GM12878 (cell line): ENCODE data around the gene BAZ2A. TPM values are rescaled to one million over a fixed set of nuclear protein-coding genes. Genes with fewer than 3 reads are reported as not detected.

Source experiments
- BMI1 ChIP-seq: fragments of 450-650 bp; IDR thresholded peaks from 2 replicates; pipeline ENCODE4 v1.6.1; 2016; ENCODE audit warnings: mild to moderate bottlenecking, moderate library complexity, borderline replicate concordance
- CEBPB ChIP-seq, 2 experiments: fragments of 150-350 bp in 1 of 2; IDR thresholded peaks; 2 replicates each; pipeline ENCODE4 v1.6.1; 2012 to 2014; ENCODE audit warnings: low read depth in 2 of 2, low read length in 2 of 2, borderline replicate concordance in 1 of 2, inconsistent platforms in 1 of 2
- CHD2 ChIP-seq: IDR thresholded peaks from 2 replicates; pipeline ENCODE4 v1.6.1; 2011; ENCODE audit warnings: low read depth, low read length, improper control_type of control experiment, borderline replicate concordance
- ETV6 ChIP-seq, 2 experiments: fragments of 450-650 bp in 1 of 2; IDR thresholded peaks in 1 of 2; conservative IDR thresholded peaks in 1 of 2; 2 replicates each; pipeline ENCODE4 v1.6.1; 2014; ENCODE audit warnings: antibody characterized with exemption in 1 of 2, borderline replicate concordance in 1 of 2, low read depth in 1 of 2, mild to moderate bottlenecking in 1 of 2, moderate library complexity in 1 of 2
- GABPA ChIP-seq: IDR thresholded peaks from 2 replicates; pipeline ENCODE4 v1.6.1; 2014; ENCODE audit warnings: antibody characterized with exemption, low read depth, mild to moderate bottlenecking, inconsistent platforms
- GATAD2B ChIP-seq: fragments of 450-650 bp; conservative IDR thresholded peaks from 2 replicates; pipeline ENCODE4 v1.6.1; 2017; ENCODE audit warnings: low read depth, mild to moderate bottlenecking, moderate library complexity
- IRF4 ChIP-seq: IDR thresholded peaks from 2 replicates; pipeline ENCODE4 v1.6.1; 2011; ENCODE audit warnings: low read depth, low read length
- IRF5 ChIP-seq: fragments of 450-650 bp; IDR thresholded peaks from 2 replicates; pipeline ENCODE4 v1.6.1; 2017; ENCODE audit warnings: borderline replicate concordance
- JUND ChIP-seq: IDR thresholded peaks from 2 replicates; pipeline ENCODE4 v1.6.1; 2012; ENCODE audit warnings: low read depth, mild to moderate bottlenecking, low read length, improper control_type of control experiment, moderate library complexity
- MEF2A ChIP-seq: IDR thresholded peaks from 2 replicates; pipeline ENCODE4 v1.6.1; 2011; ENCODE audit warnings: low read depth, mild to moderate bottlenecking, low read length, moderate library complexity; ENCODE audit not compliant: insufficient read depth
- MTA3 ChIP-seq: IDR thresholded peaks from 2 replicates; pipeline ENCODE4 v1.6.1; 2012; ENCODE audit warnings: low read length, inconsistent platforms, borderline replicate concordance
- NR2C2 ChIP-seq: IDR thresholded peaks from 2 replicates; pipeline ENCODE4 v1.6.1; 2011; ENCODE audit warnings: borderline replicate concordance, low read depth; ENCODE audit not compliant: control insufficient read depth, insufficient read length
- PML ChIP-seq: IDR thresholded peaks from 2 replicates; pipeline ENCODE4 v1.6.1; 2012; ENCODE audit warnings: low read length, inconsistent platforms
- RBBP5 ChIP-seq: fragments of 200-600 bp; sonication (generic); conservative IDR thresholded peaks from 2 replicates; pipeline ENCODE4 v1.6.1; 2016
- SMC3 ChIP-seq: IDR thresholded peaks from 2 replicates; pipeline ENCODE4 v1.6.1; 2011; ENCODE audit warnings: low read length, improper control_type of control experiment, borderline replicate concordance
- SP1 ChIP-seq: IDR thresholded peaks from one replicate; pipeline ENCODE4 v1.6.1; 2011; ENCODE audit warnings: low read depth, low read length
- SREBF1 ChIP-seq: IDR thresholded peaks from 2 replicates; pipeline ENCODE4 v1.6.1; 2012; ENCODE audit warnings: mild to moderate bottlenecking, low read length
- SUPT20H ChIP-seq: IDR thresholded peaks from 2 replicates; pipeline ENCODE4 v1.6.1; 2011; ENCODE audit warnings: low read depth, mild to moderate bottlenecking, low read length, moderate library complexity, borderline replicate concordance; ENCODE audit not compliant: control insufficient read depth
- TBL1XR1 ChIP-seq: IDR thresholded peaks from 2 replicates; pipeline ENCODE4 v1.6.1; 2012; ENCODE audit warnings: low read depth, low read length, improper control_type of control experiment
- YY1 ChIP-seq: IDR thresholded peaks from 2 replicates; pipeline ENCODE4 v1.6.1; 2011; ENCODE audit warnings: low read depth, mild to moderate bottlenecking, low read length
- ZNF207 ChIP-seq: fragments of 450-650 bp; IDR thresholded peaks from 2 replicates; pipeline ENCODE4 v1.6.1; 2014; ENCODE audit warnings: antibody characterized with exemption, mild to moderate bottlenecking, borderline replicate concordance
- ZSCAN29 ChIP-seq: fragments of 450-650 bp; IDR thresholded peaks from 2 replicates; pipeline ENCODE4 v1.6.1; 2017; ENCODE audit warnings: mild to moderate bottlenecking, moderate library complexity
- polyA plus RNA-seq, 11 experiments: library from polyadenylated mRNA; depleted of rRNA in 4 of 11; unstranded in 6 of 11; stranded (reverse) in 5 of 11; fragments of >200 nt; fragmentation: Nextera tagmentation in 4 of 11; fragmentation: Illumina TruSeq in 1 of 11; extraction: Ambion mirVana in 4 of 11; extraction: Trizol in 1 of 11; gene quantifications; 1 replicate in 1 of 11; 2 replicates in 10 of 11; pipeline versions ENCODE4 v1.2.1 to v1.2.3, GENCODE V29; 2011 to 2016; ENCODE audit warnings: inconsistent platforms in 2 of 11, missing spikeins in 2 of 11, low read depth in 1 of 11
- total RNA-seq, 4 experiments: library from RNA; depleted of rRNA in 3 of 4; stranded (reverse); fragments of >200 nt in 3 of 4; fragmentation: Illumina TruSeq in 1 of 4; extraction: Trizol in 1 of 4; gene quantifications; 2 replicates each; pipeline versions ENCODE4 v1.2.1 to v1.2.3, GENCODE V29; 2013 to 2021
- TF ChIP-seq, protein P1 (sequence below): fragments of 450-650 bp; IDR thresholded peaks from 2 replicates; pipeline ENCODE4 v1.6.1; 2016; ENCODE audit warnings: mild to moderate bottlenecking, moderate library complexity, borderline replicate concordance
- TF ChIP-seq, protein P2 (sequence below): fragments of 450-650 bp; IDR thresholded peaks from 2 replicates; pipeline ENCODE4 v1.6.1; 2017; ENCODE audit warnings: mild to moderate bottlenecking

Gene BAZ2A
- total and polyA plus RNA-seq, 10 of the 15 experiments (the other 5 are each of a cell fraction or from before 2014, with no cell fraction given): 4.8 to 90.2 (median 29.9) TPM

- TF ChIP-seq SP1 (no peak), CEBPB (IDR thresholded peaks at IDR 0.05; ENCODE audit: borderline replicate concordance in 1 of 2, low read depth in 2 of 2, low read length in 2 of 2) (no peak), TBL1XR1 (no peak), ZNF207 (no peak), GATAD2B (no peak), GABPA (no peak), RBBP5 (no peak), JUND (no peak), BMI1 (no peak), MTA3 (no peak), SMC3 (no peak), MEF2A (no peak), IRF4 (0 out of 2 replicates have a peak, but pooled peaks have one; percentile 33), ETV6 (conservative IDR thresholded peaks at IDR 0.05 in 1 of 2, IDR thresholded peaks at IDR 0.05 in 1 of 2; ENCODE audit: borderline replicate concordance in 1 of 2, low read depth in 1 of 2) (0 out of 4 replicates have a peak, but pooled peaks of 1 of the 2 experiments have one; percentile 33), SUPT20H (no peak), NR2C2 (no peak), IRF5 (no peak), YY1 (no peak), ZSCAN29 (no peak), CHD2 (no peak), SREBF1 (no peak), PML (no peak)
- TF ChIP-seq, protein P1, sequence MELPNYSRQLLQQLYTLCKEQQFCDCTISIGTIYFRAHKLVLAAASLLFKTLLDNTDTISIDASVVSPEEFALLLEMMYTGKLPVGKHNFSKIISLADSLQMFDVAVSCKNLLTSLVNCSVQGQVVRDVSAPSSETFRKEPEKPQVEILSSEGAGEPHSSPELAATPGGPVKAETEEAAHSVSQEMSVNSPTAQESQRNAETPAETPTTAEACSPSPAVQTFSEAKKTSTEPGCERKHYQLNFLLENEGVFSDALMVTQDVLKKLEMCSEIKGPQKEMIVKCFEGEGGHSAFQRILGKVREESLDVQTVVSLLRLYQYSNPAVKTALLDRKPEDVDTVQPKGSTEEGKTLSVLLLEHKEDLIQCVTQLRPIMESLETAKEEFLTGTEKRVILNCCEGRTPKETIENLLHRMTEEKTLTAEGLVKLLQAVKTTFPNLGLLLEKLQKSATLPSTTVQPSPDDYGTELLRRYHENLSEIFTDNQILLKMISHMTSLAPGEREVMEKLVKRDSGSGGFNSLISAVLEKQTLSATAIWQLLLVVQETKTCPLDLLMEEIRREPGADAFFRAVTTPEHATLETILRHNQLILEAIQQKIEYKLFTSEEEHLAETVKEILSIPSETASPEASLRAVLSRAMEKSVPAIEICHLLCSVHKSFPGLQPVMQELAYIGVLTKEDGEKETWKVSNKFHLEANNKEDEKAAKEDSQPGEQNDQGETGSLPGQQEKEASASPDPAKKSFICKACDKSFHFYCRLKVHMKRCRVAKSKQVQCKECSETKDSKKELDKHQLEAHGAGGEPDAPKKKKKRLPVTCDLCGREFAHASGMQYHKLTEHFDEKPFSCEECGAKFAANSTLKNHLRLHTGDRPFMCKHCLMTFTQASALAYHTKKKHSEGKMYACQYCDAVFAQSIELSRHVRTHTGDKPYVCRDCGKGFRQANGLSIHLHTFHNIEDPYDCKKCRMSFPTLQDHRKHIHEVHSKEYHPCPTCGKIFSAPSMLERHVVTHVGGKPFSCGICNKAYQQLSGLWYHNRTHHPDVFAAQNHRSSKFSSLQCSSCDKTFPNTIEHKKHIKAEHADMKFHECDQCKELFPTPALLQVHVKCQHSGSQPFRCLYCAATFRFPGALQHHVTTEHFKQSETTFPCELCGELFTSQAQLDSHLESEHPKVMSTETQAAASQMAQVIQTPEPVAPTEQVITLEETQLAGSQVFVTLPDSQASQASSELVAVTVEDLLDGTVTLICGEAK: no peak
- TF ChIP-seq, protein P2, sequence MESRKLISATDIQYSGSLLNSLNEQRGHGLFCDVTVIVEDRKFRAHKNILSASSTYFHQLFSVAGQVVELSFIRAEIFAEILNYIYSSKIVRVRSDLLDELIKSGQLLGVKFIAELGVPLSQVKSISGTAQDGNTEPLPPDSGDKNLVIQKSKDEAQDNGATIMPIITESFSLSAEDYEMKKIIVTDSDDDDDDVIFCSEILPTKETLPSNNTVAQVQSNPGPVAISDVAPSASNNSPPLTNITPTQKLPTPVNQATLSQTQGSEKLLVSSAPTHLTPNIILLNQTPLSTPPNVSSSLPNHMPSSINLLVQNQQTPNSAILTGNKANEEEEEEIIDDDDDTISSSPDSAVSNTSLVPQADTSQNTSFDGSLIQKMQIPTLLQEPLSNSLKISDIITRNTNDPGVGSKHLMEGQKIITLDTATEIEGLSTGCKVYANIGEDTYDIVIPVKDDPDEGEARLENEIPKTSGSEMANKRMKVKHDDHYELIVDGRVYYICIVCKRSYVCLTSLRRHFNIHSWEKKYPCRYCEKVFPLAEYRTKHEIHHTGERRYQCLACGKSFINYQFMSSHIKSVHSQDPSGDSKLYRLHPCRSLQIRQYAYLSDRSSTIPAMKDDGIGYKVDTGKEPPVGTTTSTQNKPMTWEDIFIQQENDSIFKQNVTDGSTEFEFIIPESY: no peak
Observed at GRCh38 chr12:56581418-56582145, 48.5 kb downstream of the BAZ2A start (continued).
